GM12864 (cell line): ENCODE measurements around the gene PLPPR3.
A peak's percentile ranks its signal among the peaks of the same experiment; 100 is the strongest.

Experiments
- DNase-seq: peaks from one replicate; pipeline ENCODE4 v3.0.0-alpha.2; 2011; ENCODE audit warnings: low read depth
- H3K4me3 ChIP-seq: 2 replicates; pipeline ENCODE4 v1.5.1; 2011; ENCODE audit warnings: mild to moderate bottlenecking, low read depth, low read length, control low read depth
- CTCF ChIP-seq: IDR thresholded peaks from 2 replicates; pipeline ENCODE4 v1.5.1; 2011; ENCODE audit warnings: low read depth, mild to moderate bottlenecking, moderate library complexity, low read length, control low read depth, inconsistent platforms; ENCODE audit errors: missing control alignments

PLPPR3 gene

GRCh38 chr19:800360-801029, 21.3 kb downstream of the PLPPR3 start:
- peak overlapping the region; percentile 99; the same call in 1 of the 2 replicates for H3K4me3 ChIP-seq
- TF ChIP-seq CTCF: no peak
- DNase-seq: no peak

- peak overlapping the region; percentile 99 for H3K4me3 ChIP-seq
- peak; percentile 1 for TF ChIP-seq CTCF
- no peak for DNase-seq
Observed at GRCh38 chr19:799076-799881, 22.5 kb downstream of the PLPPR3 start.

GRCh38 chr19:798415-799075, 23.2 kb downstream of the PLPPR3 start:
- no peak for DNase-seq
- H3K4me3 ChIP-seq: peak overlapping the region; percentile 99
- TF ChIP-seq CTCF: no peak

GRCh38 chr19:797528-798414, 24.0 kb downstream of the PLPPR3 start:
- TF ChIP-seq CTCF: no peak
- H3K4me3 ChIP-seq: peak overlapping the region; percentile 99
- DNase-seq: peak; percentile 49

- TF ChIP-seq CTCF: no peak
- H3K4me3 ChIP-seq: peak within 1 kb of the TSS; percentile 99
- peak; percentile 100 for DNase-seq
Observed at GRCh38 chr19:796692-797527, 24.8 kb downstream of the PLPPR3 start, which contains the start of gene PTBP1. Gene PTBP1, plus strand, starts transcription at chr19:797452. Its CDS starts 46 bp downstream, at chr19:797498.
